GM23338 (cell line): Measurements from ENCODE around the gene ZNF426.

Source experiments
- CREB1 ChIP-seq: fragments of 250-450 bp; sonication (Bioruptor Pico); IDR thresholded peaks from 2 replicates; pipeline ENCODE4 v1.5.0; 2020; ENCODE audit warnings: low read depth, mild to moderate bottlenecking, moderate library complexity
- CTCF ChIP-seq, 2 experiments: fragments of 200-600 bp in 1 of 2; sonication (generic) in 1 of 2; conservative IDR thresholded peaks; 2 replicates each; pipeline versions ENCODE4 v1.5.1 to v1.6.1; 2016 to 2017; ENCODE audit warnings: antibody characterized with exemption in 2 of 2, low read depth in 2 of 2, mild to moderate bottlenecking in 2 of 2, moderate library complexity in 1 of 2
- EZH2 ChIP-seq: fragments of 200-600 bp; sonication (generic); IDR thresholded peaks from one replicate; pipeline ENCODE4 v1.8.0; 2017; ENCODE audit warnings: antibody characterized with exemption, mild to moderate bottlenecking, low read depth; ENCODE audit not compliant: unreplicated experiment
- EZH2phosphoT487 ChIP-seq: fragments of 200-600 bp; sonication (generic); IDR thresholded peaks from one replicate; pipeline ENCODE4 v1.8.1; 2018; ENCODE audit warnings: antibody characterized with exemption; ENCODE audit not compliant: unreplicated experiment
- POLR2AphosphoS5 ChIP-seq: IDR thresholded peaks from 2 replicates; pipeline ENCODE4 v1.6.1; 2016; ENCODE audit warnings: antibody characterized with exemption, low read depth
- REST ChIP-seq: IDR thresholded peaks from one replicate; pipeline ENCODE4 v1.6.1; 2018; ENCODE audit warnings: antibody characterized with exemption; ENCODE audit not compliant: unreplicated experiment
- ZNF331 ChIP-seq: fragments of 250-450 bp; sonication (Bioruptor Pico); IDR thresholded peaks from 2 replicates; pipeline ENCODE4 v1.5.0; 2020; ENCODE audit warnings: low read depth, mild to moderate bottlenecking, moderate library complexity
- TF ChIP-seq, protein P1 (sequence below): IDR thresholded peaks from 2 replicates; pipeline ENCODE4 v1.6.1; 2016; ENCODE audit warnings: antibody characterized with exemption

GRCh38 chr19:9494096-9494495 is 44.3 kb downstream of the ZNF426 start:
- TF ChIP-seq EZH2phosphoT487 = no peak
- TF ChIP-seq CTCF (conservative IDR thresholded peaks at IDR 0.05; ENCODE audit: low read depth in 2 of 2) = no peak
- no peak for TF ChIP-seq EZH2
- TF ChIP-seq CREB1 (CRISPR knock-in tag) = no peak
- TF ChIP-seq POLR2AphosphoS5 = no peak
- no peak for TF ChIP-seq REST
- TF ChIP-seq ZNF331 (CRISPR knock-in tag) = no peak
- TF ChIP-seq, protein P1, sequence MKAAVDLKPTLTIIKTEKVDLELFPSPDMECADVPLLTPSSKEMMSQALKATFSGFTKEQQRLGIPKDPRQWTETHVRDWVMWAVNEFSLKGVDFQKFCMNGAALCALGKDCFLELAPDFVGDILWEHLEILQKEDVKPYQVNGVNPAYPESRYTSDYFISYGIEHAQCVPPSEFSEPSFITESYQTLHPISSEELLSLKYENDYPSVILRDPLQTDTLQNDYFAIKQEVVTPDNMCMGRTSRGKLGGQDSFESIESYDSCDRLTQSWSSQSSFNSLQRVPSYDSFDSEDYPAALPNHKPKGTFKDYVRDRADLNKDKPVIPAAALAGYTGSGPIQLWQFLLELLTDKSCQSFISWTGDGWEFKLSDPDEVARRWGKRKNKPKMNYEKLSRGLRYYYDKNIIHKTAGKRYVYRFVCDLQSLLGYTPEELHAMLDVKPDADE = no peak
